SK-N-SH treated with all-trans-retinoic acid at 6 μM for 48 hours (cell line): ENCODE results near the gene EVA1C.
"Not testable (repeated sequence)": the region's sequence is repeated elsewhere in the genome, so short reads cannot be mapped to it uniquely, and the experiment has no call there.

Experiments
- ARNTL ChIP-seq: fragments of 450-650 bp; formaldehyde crosslinking; IDR thresholded peaks from 2 replicates; pipeline ENCODE4 v1.5.0; 2020; ENCODE audit warnings: low read depth, mild to moderate bottlenecking, moderate library complexity, borderline replicate concordance
- CSDC2 ChIP-seq: fragments of 250-450 bp; sonication (Bioruptor Pico); IDR thresholded peaks from 2 replicates; pipeline ENCODE4 v1.5.0; 2020; ENCODE audit warnings: mild to moderate bottlenecking, moderate library complexity
- OSR1 ChIP-seq: fragments of 250-450 bp; sonication (Bioruptor Pico); IDR thresholded peaks from 2 replicates; pipeline ENCODE4 v1.8.0; 2022; ENCODE audit warnings: moderate library complexity, mild to moderate bottlenecking, inconsistent platforms
- RARB ChIP-seq: fragments of 250-450 bp; sonication (Bioruptor Pico); IDR thresholded peaks from 2 replicates; pipeline ENCODE4 v1.8.0; 2021; ENCODE audit warnings: mild to moderate bottlenecking, moderate library complexity
- SNAI2 ChIP-seq: fragments of 250-450 bp; sonication (Bioruptor Pico); IDR thresholded peaks from 2 replicates; pipeline ENCODE4 v1.5.0; 2020; ENCODE audit warnings: mild to moderate bottlenecking, moderate library complexity
- TCF4 ChIP-seq: fragments of 250-450 bp; sonication (Bioruptor Pico); IDR thresholded peaks from 2 replicates; pipeline ENCODE4 v1.8.0; 2021; ENCODE audit warnings: mild to moderate bottlenecking, moderate library complexity, borderline replicate concordance
- ZFP3 ChIP-seq: fragments of 250-450 bp; sonication (Bioruptor Pico); IDR thresholded peaks from 2 replicates; pipeline ENCODE4 v1.5.0; 2020; ENCODE audit warnings: mild to moderate bottlenecking, moderate library complexity
- ZFP30 ChIP-seq: fragments of 450-650 bp; formaldehyde crosslinking; IDR thresholded peaks from 2 replicates; pipeline ENCODE4 v1.5.0; 2022; ENCODE audit warnings: mild to moderate bottlenecking, moderate library complexity
- ZNF8 ChIP-seq: fragments of 450-650 bp; formaldehyde crosslinking; IDR thresholded peaks from 2 replicates; pipeline ENCODE4 v1.5.0; 2020; ENCODE audit warnings: mild to moderate bottlenecking, moderate library complexity
- TF ChIP-seq, protein P1 (sequence below): fragments of 250-450 bp; sonication (Bioruptor Pico); IDR thresholded peaks from 2 replicates; pipeline ENCODE4 v1.5.1; 2020; ENCODE audit warnings: low read depth, mild to moderate bottlenecking, moderate library complexity
- TF ChIP-seq, protein P2 (sequence below): fragments of 250-450 bp; sonication (Bioruptor Pico); IDR thresholded peaks from 2 replicates; pipeline ENCODE4 v1.8.0; 2020; ENCODE audit warnings: mild to moderate bottlenecking, moderate library complexity, borderline replicate concordance
- TF ChIP-seq, protein P3 (sequence below): fragments of 250-450 bp; sonication (Bioruptor Pico); IDR thresholded peaks from 2 replicates; pipeline ENCODE4 v1.8.0; 2021; ENCODE audit warnings: low read depth, mild to moderate bottlenecking, moderate library complexity, borderline replicate concordance
- TF ChIP-seq, protein P4 (sequence below): fragments of 250-450 bp; sonication (Bioruptor Pico); IDR thresholded peaks from 2 replicates; pipeline ENCODE4 v1.5.1; 2021; ENCODE audit warnings: mild to moderate bottlenecking, moderate library complexity

GRCh38 chr21:32446440-32446839, 33.9 kb downstream of the EVA1C start:
- not testable (repeated sequence) for TF ChIP-seq ZFP30 (CRISPR knock-in tag); OSR1 (CRISPR knock-in tag); CSDC2 (CRISPR knock-in tag); TCF4 (CRISPR knock-in tag); SNAI2 (CRISPR knock-in tag); ZNF8 (CRISPR knock-in tag); ARNTL; ZFP3 (CRISPR knock-in tag); RARB (CRISPR knock-in tag)
- TF ChIP-seq, protein P1, sequence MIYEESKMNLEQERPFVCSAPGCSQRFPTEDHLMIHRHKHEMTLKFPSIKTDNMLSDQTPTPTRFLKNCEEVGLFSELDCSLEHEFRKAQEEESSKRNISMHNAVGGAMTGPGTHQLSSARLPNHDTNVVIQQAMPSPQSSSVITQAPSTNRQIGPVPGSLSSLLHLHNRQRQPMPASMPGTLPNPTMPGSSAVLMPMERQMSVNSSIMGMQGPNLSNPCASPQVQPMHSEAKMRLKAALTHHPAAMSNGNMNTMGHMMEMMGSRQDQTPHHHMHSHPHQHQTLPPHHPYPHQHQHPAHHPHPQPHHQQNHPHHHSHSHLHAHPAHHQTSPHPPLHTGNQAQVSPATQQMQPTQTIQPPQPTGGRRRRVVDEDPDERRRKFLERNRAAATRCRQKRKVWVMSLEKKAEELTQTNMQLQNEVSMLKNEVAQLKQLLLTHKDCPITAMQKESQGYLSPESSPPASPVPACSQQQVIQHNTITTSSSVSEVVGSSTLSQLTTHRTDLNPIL, result not testable (repeated sequence)
- TF ChIP-seq, protein P2, sequence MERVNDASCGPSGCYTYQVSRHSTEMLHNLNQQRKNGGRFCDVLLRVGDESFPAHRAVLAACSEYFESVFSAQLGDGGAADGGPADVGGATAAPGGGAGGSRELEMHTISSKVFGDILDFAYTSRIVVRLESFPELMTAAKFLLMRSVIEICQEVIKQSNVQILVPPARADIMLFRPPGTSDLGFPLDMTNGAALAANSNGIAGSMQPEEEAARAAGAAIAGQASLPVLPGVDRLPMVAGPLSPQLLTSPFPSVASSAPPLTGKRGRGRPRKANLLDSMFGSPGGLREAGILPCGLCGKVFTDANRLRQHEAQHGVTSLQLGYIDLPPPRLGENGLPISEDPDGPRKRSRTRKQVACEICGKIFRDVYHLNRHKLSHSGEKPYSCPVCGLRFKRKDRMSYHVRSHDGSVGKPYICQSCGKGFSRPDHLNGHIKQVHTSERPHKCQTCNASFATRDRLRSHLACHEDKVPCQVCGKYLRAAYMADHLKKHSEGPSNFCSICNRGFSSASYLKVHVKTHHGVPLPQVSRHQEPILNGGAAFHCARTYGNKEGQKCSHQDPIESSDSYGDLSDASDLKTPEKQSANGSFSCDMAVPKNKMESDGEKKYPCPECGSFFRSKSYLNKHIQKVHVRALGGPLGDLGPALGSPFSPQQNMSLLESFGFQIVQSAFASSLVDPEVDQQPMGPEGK (CRISPR knock-in tag), result not testable (repeated sequence)
- TF ChIP-seq, protein P3, sequence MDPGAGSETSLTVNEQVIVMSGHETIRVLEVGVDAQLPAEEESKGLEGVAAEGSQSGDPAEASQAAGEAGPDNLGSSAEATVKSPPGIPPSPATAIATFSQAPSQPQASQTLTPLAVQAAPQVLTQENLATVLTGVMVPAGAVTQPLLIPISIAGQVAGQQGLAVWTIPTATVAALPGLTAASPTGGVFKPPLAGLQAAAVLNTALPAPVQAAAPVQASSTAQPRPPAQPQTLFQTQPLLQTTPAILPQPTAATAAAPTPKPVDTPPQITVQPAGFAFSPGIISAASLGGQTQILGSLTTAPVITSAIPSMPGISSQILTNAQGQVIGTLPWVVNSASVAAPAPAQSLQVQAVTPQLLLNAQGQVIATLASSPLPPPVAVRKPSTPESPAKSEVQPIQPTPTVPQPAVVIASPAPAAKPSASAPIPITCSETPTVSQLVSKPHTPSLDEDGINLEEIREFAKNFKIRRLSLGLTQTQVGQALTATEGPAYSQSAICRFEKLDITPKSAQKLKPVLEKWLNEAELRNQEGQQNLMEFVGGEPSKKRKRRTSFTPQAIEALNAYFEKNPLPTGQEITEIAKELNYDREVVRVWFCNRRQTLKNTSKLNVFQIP (CRISPR knock-in tag), result not testable (repeated sequence)
- TF ChIP-seq, protein P4, sequence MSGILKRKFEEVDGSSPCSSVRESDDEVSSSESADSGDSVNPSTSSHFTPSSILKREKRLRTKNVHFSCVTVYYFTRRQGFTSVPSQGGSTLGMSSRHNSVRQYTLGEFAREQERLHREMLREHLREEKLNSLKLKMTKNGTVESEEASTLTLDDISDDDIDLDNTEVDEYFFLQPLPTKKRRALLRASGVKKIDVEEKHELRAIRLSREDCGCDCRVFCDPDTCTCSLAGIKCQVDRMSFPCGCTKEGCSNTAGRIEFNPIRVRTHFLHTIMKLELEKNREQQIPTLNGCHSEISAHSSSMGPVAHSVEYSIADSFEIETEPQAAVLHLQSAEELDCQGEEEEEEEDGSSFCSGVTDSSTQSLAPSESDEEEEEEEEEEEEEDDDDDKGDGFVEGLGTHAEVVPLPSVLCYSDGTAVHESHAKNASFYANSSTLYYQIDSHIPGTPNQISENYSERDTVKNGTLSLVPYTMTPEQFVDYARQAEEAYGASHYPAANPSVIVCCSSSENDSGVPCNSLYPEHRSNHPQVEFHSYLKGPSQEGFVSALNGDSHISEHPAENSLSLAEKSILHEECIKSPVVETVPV (CRISPR knock-in tag), result not testable (repeated sequence)
